DOHH2 (cell line): Measurements from ENCODE around the gene ADCY10.

ENCODE experiments used
- H3F3A ChIP-seq: fragments of 200-600 bp; sonication (generic), shearing (Covaris generic); 2 replicates; pipeline ENCODE4 v1.6.0; 2016; ENCODE audit warnings: antibody characterized with exemption, mild to moderate bottlenecking; ENCODE audit not compliant: control insufficient read depth, insufficient read depth
- H3K27ac ChIP-seq: fragments of 200-600 bp; sonication (generic); 2 replicates; pipeline ENCODE4 v1.5.1; 2014; ENCODE audit warnings: low read depth, mild to moderate bottlenecking, low read length, moderate library complexity
- H3K27me3 ChIP-seq: fragments of 200-600 bp; sonication (generic); 2 replicates; pipeline ENCODE4 v1.6.1; 2014; ENCODE audit warnings: mild to moderate bottlenecking, low read length, mixed read lengths; ENCODE audit not compliant: control insufficient read depth
- H3K36me3 ChIP-seq: fragments of 200-600 bp; sonication (generic); 2 replicates; pipeline ENCODE4 v1.6.1; 2014; ENCODE audit warnings: mild to moderate bottlenecking, low read length, moderate library complexity, mixed read lengths; ENCODE audit not compliant: control insufficient read depth
- H3K4me1 ChIP-seq: fragments of 200-600 bp; sonication (generic); 2 replicates; pipeline ENCODE4 v1.6.1; 2014; ENCODE audit warnings: mild to moderate bottlenecking, low read length, mixed read lengths; ENCODE audit not compliant: control insufficient read depth
- H3K4me2 ChIP-seq: fragments of 200-600 bp; sonication (generic); 2 replicates; pipeline ENCODE4 v1.6.0; 2014; ENCODE audit warnings: mild to moderate bottlenecking, low read length, moderate library complexity
- H3K4me3 ChIP-seq: fragments of 200-600 bp; sonication (generic); 2 replicates; pipeline ENCODE4 v1.5.1; 2014; ENCODE audit warnings: mild to moderate bottlenecking, low read length, mixed read lengths
- H3K79me2 ChIP-seq: fragments of 200-600 bp; sonication (generic); 2 replicates; pipeline ENCODE4 v1.6.1; 2014; ENCODE audit warnings: mild to moderate bottlenecking, low read length, mixed read lengths; ENCODE audit not compliant: control insufficient read depth
- H3K9me2 ChIP-seq: fragments of 200-600 bp; sonication (generic); replicated peaks from 2 replicates; pipeline ENCODE4 v1.6.1; 2014; ENCODE audit warnings: mild to moderate bottlenecking, low read length, mixed read lengths; ENCODE audit not compliant: control insufficient read depth
- H3K9me3 ChIP-seq: fragments of 200-600 bp; sonication (generic); 2 replicates; pipeline ENCODE4 v1.6.1; 2014; ENCODE audit warnings: antibody characterized with exemption, low read length, mixed read lengths; ENCODE audit not compliant: control insufficient read depth, insufficient read depth
- H4K20me1 ChIP-seq: fragments of 200-600 bp; sonication (generic); 2 replicates; pipeline ENCODE4 v1.6.0; 2014; ENCODE audit warnings: low read depth, mild to moderate bottlenecking, antibody characterized with exemption, low read length, moderate library complexity; ENCODE audit not compliant: control insufficient read depth, insufficient read depth
- EZH2phosphoT487 ChIP-seq: fragments of 200-600 bp; sonication (generic); IDR thresholded peaks from 2 replicates; pipeline ENCODE4 v1.6.1; 2017; ENCODE audit warnings: borderline replicate concordance, mild to moderate bottlenecking, antibody characterized with exemption, low read length, moderate library complexity, mixed read lengths
- TF ChIP-seq, protein P1 (sequence below): fragments of 200-600 bp; sonication (generic); IDR thresholded peaks from one replicate; pipeline ENCODE4 v1.5.1; 2014; ENCODE audit warnings: antibody characterized with exemption, mild to moderate bottlenecking, low read depth, low read length; ENCODE audit not compliant: poor library complexity, severe bottlenecking

ADCY10 gene

DNA sequence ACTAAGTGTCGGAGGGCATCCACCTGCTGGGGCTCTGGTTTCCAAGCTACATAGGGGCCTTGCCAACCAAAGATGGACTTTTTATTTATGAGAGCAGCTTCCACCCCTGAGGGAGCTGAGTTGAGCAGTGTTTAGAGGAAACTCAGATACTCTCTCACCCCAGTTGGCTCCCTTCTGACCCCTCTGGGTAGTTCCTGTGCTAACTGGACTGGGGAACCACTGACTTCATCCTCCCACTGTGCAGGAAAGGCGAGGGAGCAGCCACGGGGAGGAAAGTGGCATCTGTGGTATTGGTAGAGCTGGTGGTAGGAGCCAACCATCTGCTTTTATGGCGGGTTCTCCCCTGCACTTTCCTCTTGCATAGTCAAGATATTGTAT is 121.8 kb downstream of the ADCY10 start:
- Histone ChIP-seq H3K4me3 (no peak overlapping the region), H3K9me2 (no peaks in the 10 kb centered on the region), H3K79me2 (no peaks in the 10 kb centered on the region), H3K27me3 (no peaks in the 10 kb centered on the region), H3K9me3 (no peaks in the 10 kb centered on the region), H3K4me2 (no peak overlapping the region), H4K20me1 (no peaks in the 10 kb centered on the region), H3F3A (no peaks in the 10 kb centered on the region), H3K27ac (no peak overlapping the region), H3K36me3 (peaks cover 22% of the 10 kb centered on the region), H3K4me1 (no peaks in the 10 kb centered on the region)
- TF ChIP-seq, protein P1, sequence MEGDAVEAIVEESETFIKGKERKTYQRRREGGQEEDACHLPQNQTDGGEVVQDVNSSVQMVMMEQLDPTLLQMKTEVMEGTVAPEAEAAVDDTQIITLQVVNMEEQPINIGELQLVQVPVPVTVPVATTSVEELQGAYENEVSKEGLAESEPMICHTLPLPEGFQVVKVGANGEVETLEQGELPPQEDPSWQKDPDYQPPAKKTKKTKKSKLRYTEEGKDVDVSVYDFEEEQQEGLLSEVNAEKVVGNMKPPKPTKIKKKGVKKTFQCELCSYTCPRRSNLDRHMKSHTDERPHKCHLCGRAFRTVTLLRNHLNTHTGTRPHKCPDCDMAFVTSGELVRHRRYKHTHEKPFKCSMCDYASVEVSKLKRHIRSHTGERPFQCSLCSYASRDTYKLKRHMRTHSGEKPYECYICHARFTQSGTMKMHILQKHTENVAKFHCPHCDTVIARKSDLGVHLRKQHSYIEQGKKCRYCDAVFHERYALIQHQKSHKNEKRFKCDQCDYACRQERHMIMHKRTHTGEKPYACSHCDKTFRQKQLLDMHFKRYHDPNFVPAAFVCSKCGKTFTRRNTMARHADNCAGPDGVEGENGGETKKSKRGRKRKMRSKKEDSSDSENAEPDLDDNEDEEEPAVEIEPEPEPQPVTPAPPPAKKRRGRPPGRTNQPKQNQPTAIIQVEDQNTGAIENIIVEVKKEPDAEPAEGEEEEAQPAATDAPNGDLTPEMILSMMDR: no peak
- no peak for TF ChIP-seq EZH2phosphoT487

DNA sequence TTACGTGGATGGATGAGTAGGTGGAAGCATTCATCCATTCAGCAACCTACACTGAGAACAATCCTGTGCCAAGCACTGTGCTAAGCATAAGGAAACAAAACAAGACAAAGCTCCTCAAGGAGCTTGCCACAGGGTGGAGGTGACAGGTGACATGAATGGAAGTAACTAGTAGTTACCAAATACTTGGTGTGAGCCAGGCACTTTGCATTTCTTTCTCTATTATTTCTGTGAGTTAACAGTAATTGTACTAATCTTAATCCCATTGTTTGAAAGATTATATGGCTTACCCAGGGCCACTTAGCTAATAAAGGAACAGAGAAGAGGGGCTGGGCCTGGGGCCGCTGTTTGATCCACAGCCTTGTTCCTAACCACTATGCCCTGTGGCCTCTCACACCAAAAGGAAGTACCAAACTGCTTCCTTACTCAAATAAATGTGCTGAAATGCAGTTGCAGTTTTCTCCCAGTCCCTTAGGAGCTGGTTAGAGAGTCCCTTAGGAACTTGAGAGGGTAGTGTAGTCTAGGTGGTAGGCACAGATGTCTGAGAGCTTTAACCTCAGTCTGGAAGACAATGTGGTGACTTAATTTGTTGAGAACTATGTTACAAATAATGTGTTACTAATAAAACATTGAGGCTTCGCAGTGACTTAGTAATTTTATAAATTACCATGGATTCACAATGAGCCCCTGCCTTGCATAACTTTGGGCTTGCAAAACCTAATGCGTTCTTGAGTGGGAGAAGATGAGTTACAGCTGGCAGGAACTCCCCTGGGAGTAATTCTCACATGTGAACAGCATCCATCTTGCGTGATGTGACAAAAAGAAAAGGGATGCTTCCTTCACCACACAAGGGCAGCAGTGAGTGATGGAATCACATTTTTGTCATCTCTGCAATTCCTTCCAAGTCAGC is 122.4 kb downstream of the ADCY10 start:
- Histone ChIP-seq H3K4me1 (no peaks in the 10 kb centered on the region), H3F3A (no peaks in the 10 kb centered on the region), H4K20me1 (no peaks in the 10 kb centered on the region), H3K9me3 (no peaks in the 10 kb centered on the region), H3K27me3 (no peaks in the 10 kb centered on the region), H3K9me2 (no peaks in the 10 kb centered on the region), H3K36me3 (peaks cover 24% of the 10 kb centered on the region), H3K79me2 (no peaks in the 10 kb centered on the region), H3K4me2 (no peak overlapping the region), H3K27ac (no peak overlapping the region), H3K4me3 (no peak overlapping the region)
- TF ChIP-seq, protein P1: no peak
- TF ChIP-seq EZH2phosphoT487: no peak

DNA sequence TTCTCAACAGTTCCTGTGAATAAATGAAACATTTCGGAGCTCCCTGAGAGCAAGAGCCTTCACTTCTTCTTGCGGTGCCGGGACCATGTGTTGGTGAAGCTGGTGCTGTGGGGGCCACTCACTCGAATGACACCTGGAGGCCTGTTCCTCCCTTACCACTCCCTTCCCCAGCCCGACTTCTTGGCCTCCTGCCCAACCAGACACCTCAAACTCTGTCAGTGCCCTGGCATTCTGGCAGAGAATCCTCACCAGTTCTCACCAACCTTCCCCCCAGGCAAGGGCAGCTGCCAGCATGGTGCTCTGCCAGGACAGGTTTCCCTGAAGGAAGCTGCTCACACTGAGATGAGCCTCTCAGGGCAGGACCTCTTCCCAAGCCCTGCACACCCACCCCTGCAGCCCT is 123.8 kb downstream of the ADCY10 start:
- Histone ChIP-seq H3K79me2 (no peaks in the 10 kb centered on the region), H3K4me3 (no peak overlapping the region), H3K27me3 (no peaks in the 10 kb centered on the region), H3F3A (no peaks in the 10 kb centered on the region), H3K27ac (no peak overlapping the region), H3K4me1 (no peaks in the 10 kb centered on the region), H3K36me3 (peaks cover 26% of the 10 kb centered on the region), H3K9me3 (no peaks in the 10 kb centered on the region), H3K4me2 (no peak overlapping the region), H4K20me1 (no peaks in the 10 kb centered on the region), H3K9me2 (no peaks in the 10 kb centered on the region)
- TF ChIP-seq EZH2phosphoT487: no peak
- TF ChIP-seq, protein P1: no peak
